ENCODE measurements around the gene PCDHGA3.
"Not testable (repeated sequence)": the region's sequence is repeated elsewhere in the genome, so short reads cannot be mapped to it uniquely, and the experiment has no call there.

Gene PCDHGA3

DNA sequence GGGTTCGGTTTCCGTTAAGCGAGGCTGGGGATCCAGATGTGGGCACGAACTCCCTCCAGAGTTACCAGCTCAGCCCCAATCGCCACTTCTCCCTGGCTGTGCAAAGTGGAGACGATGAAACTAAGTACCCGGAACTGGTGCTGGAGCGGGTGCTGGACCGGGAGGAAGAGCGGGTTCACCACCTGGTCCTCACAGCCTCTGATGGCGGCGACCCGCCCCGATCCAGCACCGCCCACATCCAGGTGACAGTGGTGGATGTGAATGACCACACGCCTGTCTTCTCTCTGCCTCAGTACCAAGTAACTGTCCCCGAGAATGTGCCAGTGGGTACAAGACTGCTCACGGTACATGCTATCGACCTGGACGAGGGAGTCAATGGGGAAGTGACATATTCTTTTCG, 39.7 kb downstream of the PCDHGA3 start:
- DNase-seq: no peak

- no peak for DNase-seq
Measured at GRCh38 chr5:141384471-141385267, 41.0 kb downstream of the PCDHGA3 start.

DNA sequence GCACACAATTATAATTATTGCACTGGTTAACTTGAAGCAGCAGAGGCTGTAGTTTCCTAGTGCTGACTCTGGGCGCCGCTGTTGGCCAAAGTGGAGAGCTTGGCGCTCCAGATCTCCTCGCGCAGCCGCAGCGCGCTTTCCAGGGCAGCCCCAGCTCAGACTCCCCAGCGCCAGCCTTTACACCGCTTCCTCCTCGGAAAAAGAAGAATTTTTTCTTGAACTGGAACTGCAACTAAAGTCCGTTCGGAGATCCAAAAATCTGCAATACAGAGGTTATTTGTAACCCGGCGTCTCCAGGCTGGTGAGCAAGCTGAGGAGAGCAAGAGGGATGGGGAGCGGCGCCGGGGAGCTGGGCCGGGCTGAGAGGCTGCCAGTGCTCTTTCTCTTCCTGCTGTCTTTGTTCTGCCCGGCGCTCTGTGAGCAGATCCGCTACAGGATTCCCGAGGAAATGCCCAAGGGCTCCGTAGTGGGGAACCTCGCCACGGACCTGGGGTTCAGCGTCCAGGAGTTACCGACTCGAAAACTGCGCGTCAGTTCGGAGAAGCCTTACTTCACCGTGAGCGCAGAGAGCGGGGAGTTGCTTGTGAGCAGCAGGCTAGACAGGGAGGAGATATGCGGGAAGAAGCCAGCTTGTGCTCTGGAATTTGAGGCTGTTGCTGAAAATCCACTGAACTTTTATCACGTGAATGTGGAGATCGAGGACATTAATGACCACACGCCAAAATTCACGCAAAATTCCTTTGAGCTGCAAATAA, 44.1 kb downstream of the PCDHGA3 start, which contains the start of gene PCDHGB4:
Gene PCDHGB4, plus strand, starts transcription at position 142 of the 755 bp plus-strand sequence. Its CDS starts 187 bp downstream, at position 329.
- DNase-seq: not testable (repeated sequence)

- no peak for DNase-seq
Measured at GRCh38 chr5:141388661-141389060, 45.0 kb downstream of the PCDHGA3 start.

DNA sequence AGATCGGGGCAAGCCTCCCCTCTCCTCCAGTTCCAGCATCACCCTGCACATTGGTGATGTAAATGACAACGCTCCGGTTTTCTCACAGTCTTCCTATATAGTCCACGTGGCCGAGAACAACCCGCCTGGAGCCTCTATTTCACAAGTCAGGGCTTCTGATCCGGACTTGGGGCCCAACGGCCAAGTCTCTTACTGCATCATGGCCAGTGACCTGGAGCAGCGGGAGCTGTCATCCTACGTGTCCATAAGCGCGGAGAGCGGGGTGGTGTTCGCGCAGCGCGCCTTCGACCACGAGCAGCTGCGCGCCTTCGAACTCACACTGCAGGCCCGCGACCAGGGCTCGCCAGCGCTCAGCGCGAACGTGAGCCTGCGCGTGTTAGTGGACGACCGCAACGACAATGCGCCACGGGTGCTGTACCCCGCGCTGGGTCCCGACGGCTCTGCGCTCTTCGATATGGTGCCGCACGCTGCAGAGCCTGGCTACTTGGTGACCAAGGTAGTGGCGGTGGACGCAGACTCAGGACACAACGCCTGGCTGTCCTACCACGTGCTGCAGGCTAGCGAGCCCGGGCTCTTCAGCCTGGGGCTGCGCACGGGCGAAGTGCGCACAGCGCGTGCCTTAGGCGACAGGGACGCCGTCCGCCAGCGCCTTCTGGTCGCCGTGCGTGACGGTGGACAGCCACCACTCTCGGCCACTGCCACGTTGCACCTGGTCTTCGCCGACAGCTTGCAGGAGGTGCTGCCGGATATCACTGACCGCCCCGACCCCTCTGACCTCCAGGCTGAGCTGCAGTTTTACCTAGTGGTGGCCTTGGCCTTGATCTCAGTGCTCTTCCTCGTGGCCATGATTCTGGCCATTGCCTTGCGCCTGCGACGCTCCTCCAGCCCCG, 45.8 kb downstream of the PCDHGA3 start:
- no peak for DNase-seq

DNA sequence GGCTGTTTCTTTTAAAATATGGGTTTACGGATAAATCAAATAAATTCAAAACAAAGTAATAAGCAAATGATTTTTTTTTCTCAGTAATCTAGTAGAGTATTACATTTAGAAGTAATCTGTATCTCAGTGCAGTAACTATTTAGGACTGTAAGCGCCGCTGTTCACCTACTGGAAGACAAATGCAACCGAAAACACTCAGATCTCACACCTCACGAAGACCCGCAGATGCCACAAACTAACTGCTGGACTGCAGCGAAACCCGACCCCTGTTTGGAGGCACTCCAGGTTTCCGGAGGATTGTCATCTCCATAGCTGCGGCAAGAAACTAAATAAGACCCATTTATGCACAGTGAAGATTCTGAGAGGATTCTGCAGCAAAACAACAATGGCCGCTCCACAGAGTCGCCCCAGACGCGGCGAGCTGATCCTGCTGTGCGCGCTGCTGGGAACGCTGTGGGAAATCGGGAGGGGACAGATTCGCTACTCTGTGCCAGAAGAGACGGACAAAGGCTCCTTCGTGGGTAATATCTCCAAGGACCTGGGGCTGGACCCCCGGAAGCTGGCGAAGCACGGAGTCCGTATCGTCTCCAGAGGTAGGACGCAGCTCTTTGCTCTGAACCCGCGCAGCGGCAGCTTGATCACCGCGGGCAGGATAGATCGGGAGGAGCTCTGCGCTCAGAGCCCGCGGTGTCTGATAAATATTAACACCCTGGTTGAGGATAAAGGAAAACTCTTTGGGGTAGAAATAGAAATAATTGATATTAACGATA, 49.0 kb downstream of the PCDHGA3 start, which contains the start of gene PCDHGA8:
Gene PCDHGA8, plus strand, starts transcription at position 205 of the 770 bp plus-strand sequence. Its CDS starts 181 bp downstream, at position 386.
- DNase-seq: no peak

DNA sequence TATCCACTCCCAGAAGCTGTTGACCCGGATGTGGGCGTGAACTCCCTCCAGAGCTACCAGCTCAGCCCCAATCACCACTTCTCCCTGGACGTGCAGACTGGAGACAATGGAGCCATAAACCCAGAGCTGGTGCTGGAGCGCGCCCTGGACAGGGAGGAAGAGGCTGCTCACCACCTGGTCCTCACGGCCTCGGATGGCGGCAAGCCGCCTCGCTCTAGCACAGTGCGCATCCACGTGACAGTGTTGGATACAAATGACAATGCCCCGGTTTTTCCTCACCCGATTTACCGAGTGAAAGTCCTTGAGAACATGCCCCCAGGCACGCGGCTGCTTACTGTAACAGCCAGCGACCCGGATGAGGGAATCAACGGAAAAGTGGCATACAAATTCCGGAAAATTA, 49.6 kb downstream of the PCDHGA3 start:
- DNase-seq: no peak

GRCh38 chr5:141394401-141395187, 51.0 kb downstream of the PCDHGA3 start:
- not testable (repeated sequence) for DNase-seq
